ENCODE measurements around the gene ADAMTS19.

DNA sequence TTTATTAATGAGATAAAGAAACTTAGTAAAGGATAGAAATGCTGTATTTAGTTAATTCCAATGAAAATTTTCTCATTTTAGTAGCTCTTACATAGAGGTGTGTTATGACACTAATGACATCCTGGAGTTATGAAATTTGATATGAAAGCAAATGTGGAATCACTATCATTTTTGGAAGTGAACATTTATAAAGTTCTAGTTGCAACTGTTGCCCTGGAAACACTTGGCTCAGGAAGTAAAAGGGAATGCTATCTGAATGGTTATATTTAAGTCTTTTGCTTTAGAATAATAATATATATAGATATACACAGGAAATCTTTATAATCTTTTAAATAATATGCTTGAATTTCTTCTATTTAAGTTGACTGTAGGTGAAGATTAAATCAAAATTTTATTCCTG lies 16.7 kb downstream of the ADAMTS19 start:
- TF ChIP-seq TAF1 (IDR thresholded peaks at IDR 0.05; ENCODE audit: low read depth) (no peak), EP300 (IDR thresholded peaks at IDR 0.05; ENCODE audit: borderline replicate concordance) (no peak), CEBPB (IDR thresholded peaks at IDR 0.05) (no peak), NFIC (IDR thresholded peaks at IDR 0.05) (no peak), YY1 (IDR thresholded peaks at IDR 0.05; ENCODE audit: low read depth) (no peak), FOXM1 (IDR thresholded peaks at IDR 0.05; ENCODE audit: borderline replicate concordance, low read depth) (no peak), TCF12 (IDR thresholded peaks at IDR 0.05; ENCODE audit: low read depth) (no peak), ZBTB7A (IDR thresholded peaks at IDR 0.05; ENCODE audit: low read depth) (no peak), EGR1 (IDR thresholded peaks at IDR 0.05) (no peak), RAD21 (IDR thresholded peaks at IDR 0.05; ENCODE audit: low read depth) (no peak), TEAD4 (IDR thresholded peaks at IDR 0.05) (no peak)
- TF ChIP-seq, protein P1, sequence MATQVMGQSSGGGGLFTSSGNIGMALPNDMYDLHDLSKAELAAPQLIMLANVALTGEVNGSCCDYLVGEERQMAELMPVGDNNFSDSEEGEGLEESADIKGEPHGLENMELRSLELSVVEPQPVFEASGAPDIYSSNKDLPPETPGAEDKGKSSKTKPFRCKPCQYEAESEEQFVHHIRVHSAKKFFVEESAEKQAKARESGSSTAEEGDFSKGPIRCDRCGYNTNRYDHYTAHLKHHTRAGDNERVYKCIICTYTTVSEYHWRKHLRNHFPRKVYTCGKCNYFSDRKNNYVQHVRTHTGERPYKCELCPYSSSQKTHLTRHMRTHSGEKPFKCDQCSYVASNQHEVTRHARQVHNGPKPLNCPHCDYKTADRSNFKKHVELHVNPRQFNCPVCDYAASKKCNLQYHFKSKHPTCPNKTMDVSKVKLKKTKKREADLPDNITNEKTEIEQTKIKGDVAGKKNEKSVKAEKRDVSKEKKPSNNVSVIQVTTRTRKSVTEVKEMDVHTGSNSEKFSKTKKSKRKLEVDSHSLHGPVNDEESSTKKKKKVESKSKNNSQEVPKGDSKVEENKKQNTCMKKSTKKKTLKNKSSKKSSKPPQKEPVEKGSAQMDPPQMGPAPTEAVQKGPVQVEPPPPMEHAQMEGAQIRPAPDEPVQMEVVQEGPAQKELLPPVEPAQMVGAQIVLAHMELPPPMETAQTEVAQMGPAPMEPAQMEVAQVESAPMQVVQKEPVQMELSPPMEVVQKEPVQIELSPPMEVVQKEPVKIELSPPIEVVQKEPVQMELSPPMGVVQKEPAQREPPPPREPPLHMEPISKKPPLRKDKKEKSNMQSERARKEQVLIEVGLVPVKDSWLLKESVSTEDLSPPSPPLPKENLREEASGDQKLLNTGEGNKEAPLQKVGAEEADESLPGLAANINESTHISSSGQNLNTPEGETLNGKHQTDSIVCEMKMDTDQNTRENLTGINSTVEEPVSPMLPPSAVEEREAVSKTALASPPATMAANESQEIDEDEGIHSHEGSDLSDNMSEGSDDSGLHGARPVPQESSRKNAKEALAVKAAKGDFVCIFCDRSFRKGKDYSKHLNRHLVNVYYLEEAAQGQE (IDR thresholded peaks at IDR 0.05; ENCODE audit: low read depth): no peak
- TF ChIP-seq, protein P2, sequence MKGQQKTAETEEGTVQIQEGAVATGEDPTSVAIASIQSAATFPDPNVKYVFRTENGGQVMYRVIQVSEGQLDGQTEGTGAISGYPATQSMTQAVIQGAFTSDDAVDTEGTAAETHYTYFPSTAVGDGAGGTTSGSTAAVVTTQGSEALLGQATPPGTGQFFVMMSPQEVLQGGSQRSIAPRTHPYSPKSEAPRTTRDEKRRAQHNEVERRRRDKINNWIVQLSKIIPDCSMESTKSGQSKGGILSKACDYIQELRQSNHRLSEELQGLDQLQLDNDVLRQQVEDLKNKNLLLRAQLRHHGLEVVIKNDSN (IDR thresholded peaks at IDR 0.05): no peak
- TF ChIP-seq, protein P3, sequence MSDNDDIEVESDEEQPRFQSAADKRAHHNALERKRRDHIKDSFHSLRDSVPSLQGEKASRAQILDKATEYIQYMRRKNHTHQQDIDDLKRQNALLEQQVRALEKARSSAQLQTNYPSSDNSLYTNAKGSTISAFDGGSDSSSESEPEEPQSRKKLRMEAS (IDR thresholded peaks at IDR 0.05): no peak
